ENCODE data around the gene WIPF2. TPM values are rescaled to one million over a fixed set of nuclear protein-coding genes. Genes with fewer than 3 reads are reported as not detected.

WIPF2 gene
- polyA plus RNA-seq, 2 of the 4 experiments (the other 2 are of a cell fraction): 13.8 to 21.5 TPM

GRCh38 chr17:40311575-40311974 lies 92.5 kb downstream of the WIPF2 start (continued):
- TF ChIP-seq USF2 (IDR thresholded peaks at IDR 0.05): no peak
- TF ChIP-seq E2F6 (IDR thresholded peaks at IDR 0.05; ENCODE audit: borderline replicate concordance, low read depth): peak; percentile 40; the same call in 1 of the 2 replicates
- no peak for TF ChIP-seq ZSCAN20 (CRISPR knock-in tag; IDR thresholded peaks at IDR 0.05)
- TF ChIP-seq PHF8 (IDR thresholded peaks at IDR 0.05; ENCODE audit: borderline replicate concordance, low read depth): no peak
- TF ChIP-seq RCOR1 (IDR thresholded peaks at IDR 0.05; ENCODE audit: low read depth, low read length): no peak
- TF ChIP-seq EHF (CRISPR knock-in tag; IDR thresholded peaks at IDR 0.05): no peak
- TF ChIP-seq REST (IDR thresholded peaks at IDR 0.05): no peak
- TF ChIP-seq MAX (IDR thresholded peaks at IDR 0.05): peak; percentile 76; the same call in 1 of the 2 replicates
- no peak for TF ChIP-seq RFX5 (IDR thresholded peaks at IDR 0.05)
- no peak for TF ChIP-seq MAZ (IDR thresholded peaks at IDR 0.05; ENCODE audit: borderline replicate concordance, low read depth, low read length)
- no peak for TF ChIP-seq MAFK (IDR thresholded peaks at IDR 0.05; ENCODE audit: partially characterized antibody)
- TF ChIP-seq JUN (IDR thresholded peaks at IDR 0.05): peak in 1 of 2 experiments; percentile 32; a peak in 1 of 5 replicates
- TF ChIP-seq CHD4 (IDR thresholded peaks at IDR 0.05; ENCODE audit: borderline replicate concordance): no peak
- TF ChIP-seq BHLHE40 (IDR thresholded peaks at IDR 0.05; ENCODE audit: low read depth, low read length): no peak
- no peak for TF ChIP-seq ZC3H11A (IDR thresholded peaks at IDR 0.05)
- TF ChIP-seq ZFP36 (IDR thresholded peaks at IDR 0.05; ENCODE audit: borderline replicate concordance, partially characterized antibody): no peak
- TF ChIP-seq MYC (IDR thresholded peaks at IDR 0.05; ENCODE audit: borderline replicate concordance, low read length): no peak
- TF ChIP-seq SREBF2 (IDR thresholded peaks at IDR 0.05): no peak
- TF ChIP-seq KDM1A (IDR thresholded peaks at IDR 0.05; ENCODE audit: low read depth): no peak
- no peak for TF ChIP-seq PBX3 (IDR thresholded peaks at IDR 0.05)
- no peak for TF ChIP-seq HDAC2 (IDR thresholded peaks at IDR 0.05)
- TF ChIP-seq SMC3 (IDR thresholded peaks at IDR 0.05): no peak
- no peak for TF ChIP-seq POLR2A (IDR thresholded peaks at IDR 0.05; ENCODE audit: low read length)
- TF ChIP-seq RAD21 (conservative IDR thresholded peaks at IDR 0.05 in 1 of 2, IDR thresholded peaks at IDR 0.05 in 1 of 2): peak in 1 of 2 experiments; percentile 27; a peak in 2 of 5 replicates
- no peak for TF ChIP-seq FOSB (CRISPR knock-in tag; IDR thresholded peaks at IDR 0.05)
- TF ChIP-seq FOSL2 (IDR thresholded peaks at IDR 0.05): peak; percentile 21; the same call in 1 of the 2 replicates
- TF ChIP-seq FOSL2 (CRISPR knock-in tag; IDR thresholded peaks at IDR 0.05): peak; percentile 26
- TF ChIP-seq JUNB (IDR thresholded peaks at IDR 0.05): 0 out of 2 replicates have a peak, but pooled peaks have one; percentile 43
- TF ChIP-seq NPAS2 (CRISPR knock-in tag; IDR thresholded peaks at IDR 0.05; ENCODE audit: borderline replicate concordance): no peak
- no peak for TF ChIP-seq CHD2 (IDR thresholded peaks at IDR 0.05; ENCODE audit: low read length, partially characterized antibody)
- TF ChIP-seq FOXS1 (CRISPR knock-in tag; IDR thresholded peaks at IDR 0.05): no peak
